Measurements from ENCODE around the gene ADARB1. TPM values are rescaled to one million over a fixed set of nuclear protein-coding genes. Genes with fewer than 3 reads are reported as not detected.

Gene ADARB1
- total and polyA plus RNA-seq, 9 of the 15 experiments (the other 6 are each of a cell fraction or from before 2014, with no cell fraction given), result 6.7 to 16.0 (median 8.3) TPM

DNA sequence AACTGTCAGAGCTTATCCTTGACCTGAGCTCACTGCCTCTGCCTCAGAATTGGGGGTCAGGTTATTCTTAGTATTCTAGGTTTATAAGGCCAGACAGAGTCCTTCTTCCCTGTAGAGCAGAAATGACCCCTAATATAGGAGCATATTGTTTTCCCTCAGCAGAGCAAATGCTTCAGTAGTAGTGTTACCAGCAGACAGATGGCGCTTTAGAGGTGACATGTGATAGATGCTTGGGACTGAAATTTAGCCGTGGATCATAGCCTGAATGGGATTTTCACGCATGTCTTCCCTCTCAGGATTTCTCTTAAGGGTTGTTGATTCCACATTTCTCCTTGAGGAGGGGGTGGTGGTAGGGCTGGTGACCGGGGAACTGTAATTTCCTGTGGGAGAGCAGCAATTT lies 24.5 kb downstream of the ADARB1 start (continued):
- TF ChIP-seq, protein P1, sequence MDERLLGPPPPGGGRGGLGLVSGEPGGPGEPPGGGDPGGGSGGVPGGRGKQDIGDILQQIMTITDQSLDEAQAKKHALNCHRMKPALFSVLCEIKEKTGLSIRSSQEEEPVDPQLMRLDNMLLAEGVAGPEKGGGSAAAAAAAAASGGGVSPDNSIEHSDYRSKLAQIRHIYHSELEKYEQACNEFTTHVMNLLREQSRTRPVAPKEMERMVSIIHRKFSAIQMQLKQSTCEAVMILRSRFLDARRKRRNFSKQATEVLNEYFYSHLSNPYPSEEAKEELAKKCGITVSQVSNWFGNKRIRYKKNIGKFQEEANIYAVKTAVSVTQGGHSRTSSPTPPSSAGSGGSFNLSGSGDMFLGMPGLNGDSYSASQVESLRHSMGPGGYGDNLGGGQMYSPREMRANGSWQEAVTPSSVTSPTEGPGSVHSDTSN (CRISPR knock-in tag; IDR thresholded peaks at IDR 0.05; ENCODE audit: low read depth), result no peak
- TF ChIP-seq, protein P1 (tag; conservative IDR thresholded peaks at IDR 0.05; ENCODE audit: low read depth), result peak; percentile 35
- TF ChIP-seq MYC (IDR thresholded peaks at IDR 0.05; ENCODE audit: low read depth, low read length) (peak; percentile 34; the same call in 1 of the 2 replicates), MYC (CRISPR knock-in tag; IDR thresholded peaks at IDR 0.05; ENCODE audit: borderline replicate concordance, low read depth) (no peak), HDAC3 (IDR thresholded peaks at IDR 0.05; ENCODE audit: borderline replicate concordance, partially characterized antibody) (no peak)

DNA sequence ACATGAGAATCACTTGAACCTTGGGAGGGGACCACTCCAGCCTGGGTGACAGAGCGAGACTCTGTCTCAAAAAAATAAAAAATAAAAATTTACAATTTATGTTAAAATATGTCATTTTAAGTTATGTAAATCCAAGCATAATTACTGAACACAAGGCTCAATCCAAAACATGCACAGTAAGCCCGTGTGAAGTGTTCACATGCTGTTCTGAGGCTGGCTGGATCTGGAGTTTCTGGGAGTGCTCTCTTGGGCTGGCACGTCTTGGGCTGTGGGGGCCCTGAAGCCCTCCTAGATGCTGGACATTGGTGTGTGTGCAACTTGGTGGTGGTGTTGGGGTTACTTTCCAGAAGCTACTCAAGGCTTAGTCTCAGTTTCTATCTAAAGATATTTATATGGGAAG lies 25.2 kb downstream of the ADARB1 start:
- Histone ChIP-seq H3K4me1 (replicated peaks in 1 of 2; ENCODE audit: control insufficient read depth in 2 of 2, insufficient read depth in 2 of 2, low read length in 2 of 2) (peaks cover 6 to 13% of the 10 kb centered on the region in 2 experiments; a peak in 4 of 5 replicates), H3K4me3 (no peak overlapping the region), H3K9me1 (ENCODE audit: control insufficient read depth, insufficient read depth, low read length) (no peaks in the 10 kb centered on the region), H3K9ac (ENCODE audit: insufficient read depth in 1 of 2, low read depth in 2 of 2, low read length in 2 of 2) (no peak overlapping the region), H2AFZ (ENCODE audit: low read depth, low read length) (no peak overlapping the region), H4K20me1 (replicated peaks; ENCODE audit: control insufficient read depth, insufficient read depth, low read length) (peaks cover 22% of the 10 kb centered on the region), H3K79me2 (ENCODE audit: control insufficient read depth, insufficient read depth, low read length) (no peaks in the 10 kb centered on the region), H3K9me3 (replicated peaks; ENCODE audit: control insufficient read depth, insufficient read depth, low read depth, low read length) (no peaks in the 10 kb centered on the region), H3K27me3 (ENCODE audit: control insufficient read depth in 2 of 2, insufficient read depth in 2 of 2, low read length in 2 of 2) (peaks cover 0 to 4% of the 10 kb centered on the region in 2 experiments; a peak in 2 of 5 replicates), H3K4me2 (ENCODE audit: insufficient read depth, low read length) (no peak overlapping the region), H3K27ac (ENCODE audit: extremely low read depth, low read depth, low read length) (no peak overlapping the region), H3K36me3 (ENCODE audit: control insufficient read depth, insufficient read depth, low read length) (no peaks in the 10 kb centered on the region)
- POLR2A ChIA-PET, result interaction anchor here (0.6 to 0.9 kb wide), 2 partner anchors 20 to 25 kb away, joined by 3 read pairs; no protein-coding TSS in a partner anchor
- no peak for ATAC-seq
- no peak for DNase-seq (ENCODE audit: extremely low read depth in 1 of 4, low spot score in 3 of 4)
- in situ Hi-C loops (cut with MboI), result no loop called here
- BruUV-seq (replicated peaks), result no TSS peak
- intact Hi-C loops (cut with micrococcal nuclease), result loop anchor here (1.0 kb wide), 1 partner anchor 39 kb away; no protein-coding TSS in a partner anchor
- FAIRE-seq, result no peak
- WGBS (ENCODE audit: insufficient coverage, low coverage, missing lambda C conversion rate), result 54% methylated on average over 3 of the region's 3 CpGs
- CTCF ChIA-PET (ENCODE audit: low intra/inter-chr PET ratio), result interaction anchor here (1.5 kb wide), 1 partner anchor 38 kb away, joined by 11 read pairs; no protein-coding TSS in a partner anchor
- TF ChIP-seq NFE2L1 (tag; IDR thresholded peaks at IDR 0.05; ENCODE audit: borderline replicate concordance, low read depth) (no peak), NBN (IDR thresholded peaks at IDR 0.05; ENCODE audit: low read depth) (no peak), ZNF696 (CRISPR knock-in tag; conservative IDR thresholded peaks at IDR 0.05) (no peak), BACH1 (tag; IDR thresholded peaks at IDR 0.05) (no peak), MCM2 (IDR thresholded peaks at IDR 0.05; ENCODE audit: low read depth) (no peak), HDGF (IDR thresholded peaks at IDR 0.05) (no peak), PHF20 (IDR thresholded peaks at IDR 0.05; ENCODE audit: partially characterized antibody) (no peak), SRF (CRISPR knock-in tag; IDR thresholded peaks at IDR 0.05) (no peak), SMAD1 (IDR thresholded peaks at IDR 0.05; ENCODE audit: low read depth, low read length, partially characterized antibody) (no peak), HCFC1 (IDR thresholded peaks at IDR 0.05; ENCODE audit: low read depth, low read length) (no peak), RBFOX2 (IDR thresholded peaks at IDR 0.05; ENCODE audit: low read depth, low read length) (no peak)
- TF ChIP-seq, protein P2, sequence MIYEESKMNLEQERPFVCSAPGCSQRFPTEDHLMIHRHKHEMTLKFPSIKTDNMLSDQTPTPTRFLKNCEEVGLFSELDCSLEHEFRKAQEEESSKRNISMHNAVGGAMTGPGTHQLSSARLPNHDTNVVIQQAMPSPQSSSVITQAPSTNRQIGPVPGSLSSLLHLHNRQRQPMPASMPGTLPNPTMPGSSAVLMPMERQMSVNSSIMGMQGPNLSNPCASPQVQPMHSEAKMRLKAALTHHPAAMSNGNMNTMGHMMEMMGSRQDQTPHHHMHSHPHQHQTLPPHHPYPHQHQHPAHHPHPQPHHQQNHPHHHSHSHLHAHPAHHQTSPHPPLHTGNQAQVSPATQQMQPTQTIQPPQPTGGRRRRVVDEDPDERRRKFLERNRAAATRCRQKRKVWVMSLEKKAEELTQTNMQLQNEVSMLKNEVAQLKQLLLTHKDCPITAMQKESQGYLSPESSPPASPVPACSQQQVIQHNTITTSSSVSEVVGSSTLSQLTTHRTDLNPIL (CRISPR knock-in tag; IDR thresholded peaks at IDR 0.05), result no peak

All from K562 (cell line).